Measurements from ENCODE around the gene R3HDM2.

- TF ChIP-seq, protein P1, sequence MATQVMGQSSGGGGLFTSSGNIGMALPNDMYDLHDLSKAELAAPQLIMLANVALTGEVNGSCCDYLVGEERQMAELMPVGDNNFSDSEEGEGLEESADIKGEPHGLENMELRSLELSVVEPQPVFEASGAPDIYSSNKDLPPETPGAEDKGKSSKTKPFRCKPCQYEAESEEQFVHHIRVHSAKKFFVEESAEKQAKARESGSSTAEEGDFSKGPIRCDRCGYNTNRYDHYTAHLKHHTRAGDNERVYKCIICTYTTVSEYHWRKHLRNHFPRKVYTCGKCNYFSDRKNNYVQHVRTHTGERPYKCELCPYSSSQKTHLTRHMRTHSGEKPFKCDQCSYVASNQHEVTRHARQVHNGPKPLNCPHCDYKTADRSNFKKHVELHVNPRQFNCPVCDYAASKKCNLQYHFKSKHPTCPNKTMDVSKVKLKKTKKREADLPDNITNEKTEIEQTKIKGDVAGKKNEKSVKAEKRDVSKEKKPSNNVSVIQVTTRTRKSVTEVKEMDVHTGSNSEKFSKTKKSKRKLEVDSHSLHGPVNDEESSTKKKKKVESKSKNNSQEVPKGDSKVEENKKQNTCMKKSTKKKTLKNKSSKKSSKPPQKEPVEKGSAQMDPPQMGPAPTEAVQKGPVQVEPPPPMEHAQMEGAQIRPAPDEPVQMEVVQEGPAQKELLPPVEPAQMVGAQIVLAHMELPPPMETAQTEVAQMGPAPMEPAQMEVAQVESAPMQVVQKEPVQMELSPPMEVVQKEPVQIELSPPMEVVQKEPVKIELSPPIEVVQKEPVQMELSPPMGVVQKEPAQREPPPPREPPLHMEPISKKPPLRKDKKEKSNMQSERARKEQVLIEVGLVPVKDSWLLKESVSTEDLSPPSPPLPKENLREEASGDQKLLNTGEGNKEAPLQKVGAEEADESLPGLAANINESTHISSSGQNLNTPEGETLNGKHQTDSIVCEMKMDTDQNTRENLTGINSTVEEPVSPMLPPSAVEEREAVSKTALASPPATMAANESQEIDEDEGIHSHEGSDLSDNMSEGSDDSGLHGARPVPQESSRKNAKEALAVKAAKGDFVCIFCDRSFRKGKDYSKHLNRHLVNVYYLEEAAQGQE (IDR thresholded peaks at IDR 0.05; ENCODE audit: borderline replicate concordance), result no peak
- TF ChIP-seq CTCF (IDR thresholded peaks at IDR 0.05; ENCODE audit: poor library complexity, severe bottlenecking) (no peak), EP300 (conservative IDR thresholded peaks at IDR 0.05; ENCODE audit: poor library complexity, severe bottlenecking) (no peak), EZH2 (IDR thresholded peaks at IDR 0.05; ENCODE audit: borderline replicate concordance, insufficient read depth, low read length, poor library complexity, severe bottlenecking) (no peak), POLR2AphosphoS5 (IDR thresholded peaks at IDR 0.05) (no peak), TAF1 (IDR thresholded peaks at IDR 0.05; ENCODE audit: low read depth) (no peak), RAD21 (conservative IDR thresholded peaks at IDR 0.05) (no peak)
Measured at GRCh38 chr12:57276935-57277563, 153.8 kb downstream of the R3HDM2 start.

All from neural cell (in vitro differentiated cells).